MCF 10A (cell line): Measurements from ENCODE around the gene TEX19. TPM values are rescaled to one million over a fixed set of nuclear protein-coding genes. Genes with fewer than 3 reads are reported as not detected.

Experiments used
- BruUV-seq: library from RNA; stranded (reverse); fragments of 400-500 nt; replicated peaks from 2 replicates; lab custom pipeline; 2021; lab: Mats Ljungman, UMichigan
- CTCF ChIA-PET: fragments of 300-600 bp; sonication (Branson Sonifier 250); formaldehyde crosslinking; extraction: SDS; loops from one replicate; lab custom pipeline; 2021; ENCODE audit warnings: antibody characterized with exemption, inconsistent platforms; lab: Yijun Ruan, JAX
- POLR2A ChIA-PET: fragments of 300-600, 350-650 bp; sonication (Branson Sonifier 250); formaldehyde crosslinking; extraction: SDS; loops from one replicate; lab custom pipeline; 2020; ENCODE audit warnings: antibody characterized with exemption, inconsistent platforms; lab: Yijun Ruan, JAX
- DNase-seq: peaks from one replicate; pipeline ENCODE4 v3.0.0-alpha.2; 2018; ENCODE audit not compliant: unreplicated experiment
- H3K27ac Mint-ChIP-seq: one replicate; pipeline ENCODE4 v1.8.0; 2022; ENCODE audit warnings: mild to moderate bottlenecking, low read depth, mixed read lengths; ENCODE audit not compliant: unreplicated experiment
- H3K27me3 Mint-ChIP-seq: one replicate; pipeline ENCODE4 v1.8.0; 2022; ENCODE audit warnings: mixed read lengths; ENCODE audit not compliant: insufficient read depth, unreplicated experiment
- H3K36me3 Mint-ChIP-seq: one replicate; pipeline ENCODE4 v1.8.0; 2022; ENCODE audit warnings: mild to moderate bottlenecking, moderate library complexity, mixed read lengths; ENCODE audit not compliant: insufficient read depth, unreplicated experiment
- H3K4me1 Mint-ChIP-seq: one replicate; pipeline ENCODE4 v1.8.0; 2022; ENCODE audit warnings: mixed read lengths; ENCODE audit not compliant: insufficient read depth, unreplicated experiment
- H3K4me3 Mint-ChIP-seq: one replicate; pipeline ENCODE4 v1.8.0; 2022; ENCODE audit warnings: mild to moderate bottlenecking, moderate library complexity, mixed read lengths; ENCODE audit not compliant: unreplicated experiment
- H3K9me3 Mint-ChIP-seq: one replicate; pipeline ENCODE4 v1.8.0; 2022; ENCODE audit warnings: mixed read lengths; ENCODE audit not compliant: unreplicated experiment
- intact Hi-C: fragments of 100-400 bp; cut with micrococcal nuclease; formaldehyde crosslinking; loops from 2 replicates; pipeline ENCODE4 v1.14.1; 2022
- total RNA-seq: library from RNA; stranded (reverse); gene quantifications from 2 replicates; pipeline ENCODE4 v1.2.3, GENCODE V29; 2022
- TF ChIP-seq, protein P1 (sequence below): fragments of 200-600 bp; IDR thresholded peaks from one replicate; pipeline ENCODE4 v1.8.0; 2022; ENCODE audit warnings: antibody characterized with exemption, mild to moderate bottlenecking; ENCODE audit not compliant: unreplicated experiment

TEX19 gene
- total RNA-seq, 1 experiment from 2014 or later: not detected

DNA sequence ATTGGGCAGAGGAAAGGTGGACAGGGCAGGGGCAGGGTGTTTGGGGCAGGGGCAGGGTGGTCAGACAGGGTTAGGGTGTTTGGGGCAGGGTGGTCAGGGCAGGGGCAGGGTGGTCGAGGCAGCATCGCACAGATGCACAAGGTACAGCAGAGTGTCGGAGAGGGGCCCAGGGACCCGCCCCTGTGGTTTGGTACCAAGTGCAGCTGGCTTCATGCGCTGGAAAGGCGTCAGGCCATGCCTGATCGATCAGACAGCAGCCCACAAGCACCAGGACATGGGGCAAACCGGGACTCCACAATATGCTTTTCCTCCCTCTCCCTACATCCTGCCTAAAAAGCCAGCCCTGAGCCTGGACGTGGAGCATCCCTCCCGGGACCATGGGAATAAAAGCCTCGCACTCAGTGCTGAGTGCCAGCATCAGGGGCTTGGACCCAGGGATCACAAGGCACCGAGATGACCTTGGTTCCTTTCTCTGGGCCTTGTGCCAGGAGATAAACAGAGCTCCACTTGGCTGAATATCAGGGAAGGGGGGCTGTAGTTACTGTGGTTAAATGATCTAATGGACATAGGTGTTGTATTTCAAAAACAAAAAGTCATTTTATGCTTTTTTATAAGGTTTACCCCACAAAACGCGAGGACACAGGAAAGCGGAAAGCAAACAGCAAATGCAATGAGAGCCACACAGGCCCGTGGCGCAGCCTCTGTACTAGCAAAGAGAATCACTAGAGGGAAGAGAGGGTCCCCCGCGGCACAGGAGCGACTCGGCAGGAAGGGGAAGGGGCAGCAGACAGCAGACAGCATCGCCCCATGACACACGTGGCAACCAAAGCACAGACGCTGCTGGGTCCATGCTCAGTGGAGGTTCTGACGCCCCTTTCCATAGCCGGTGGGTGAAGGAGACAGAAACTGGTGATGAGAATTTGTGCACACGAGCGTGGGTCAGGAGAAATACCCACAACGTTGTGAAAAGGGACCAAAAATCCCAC, 53.8 kb downstream of the TEX19 start:
- Mint-ChIP-seq H3K4me3 (no peak overlapping the region), H3K4me1 (no peaks in the 10 kb centered on the region), H3K9me3 (no peaks in the 10 kb centered on the region), H3K36me3 (peaks cover 24% of the 10 kb centered on the region), H3K27ac (no peak overlapping the region), H3K27me3 (no peaks in the 10 kb centered on the region)
- no TSS peak for BruUV-seq
- no peak for DNase-seq
- ChIA-PET POLR2A (no interaction called here), CTCF (interaction anchor here (0.6 to 0.9 kb wide), 5 partner anchors 55 to 453 kb away, joined by 3 to 5 read pairs (median 3); no protein-coding TSS in a partner anchor)
- TF ChIP-seq, protein P1, sequence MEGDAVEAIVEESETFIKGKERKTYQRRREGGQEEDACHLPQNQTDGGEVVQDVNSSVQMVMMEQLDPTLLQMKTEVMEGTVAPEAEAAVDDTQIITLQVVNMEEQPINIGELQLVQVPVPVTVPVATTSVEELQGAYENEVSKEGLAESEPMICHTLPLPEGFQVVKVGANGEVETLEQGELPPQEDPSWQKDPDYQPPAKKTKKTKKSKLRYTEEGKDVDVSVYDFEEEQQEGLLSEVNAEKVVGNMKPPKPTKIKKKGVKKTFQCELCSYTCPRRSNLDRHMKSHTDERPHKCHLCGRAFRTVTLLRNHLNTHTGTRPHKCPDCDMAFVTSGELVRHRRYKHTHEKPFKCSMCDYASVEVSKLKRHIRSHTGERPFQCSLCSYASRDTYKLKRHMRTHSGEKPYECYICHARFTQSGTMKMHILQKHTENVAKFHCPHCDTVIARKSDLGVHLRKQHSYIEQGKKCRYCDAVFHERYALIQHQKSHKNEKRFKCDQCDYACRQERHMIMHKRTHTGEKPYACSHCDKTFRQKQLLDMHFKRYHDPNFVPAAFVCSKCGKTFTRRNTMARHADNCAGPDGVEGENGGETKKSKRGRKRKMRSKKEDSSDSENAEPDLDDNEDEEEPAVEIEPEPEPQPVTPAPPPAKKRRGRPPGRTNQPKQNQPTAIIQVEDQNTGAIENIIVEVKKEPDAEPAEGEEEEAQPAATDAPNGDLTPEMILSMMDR: no peak
- intact Hi-C loops: loop anchor here (10.0 kb wide), 2 partner anchors 112 to 142 kb away; no protein-coding TSS in a partner anchor

Other genes starting within 250 kb of the TEX19 start
- gene CCDC57, start 146.4 kb upstream of the TEX19 start, total RNA-seq: 86.8 and 87.3 TPM in 2 replicates
- 268 and 350 TPM in 2 replicates for gene SLC16A3, start 130.2 kb upstream of the TEX19 start, total RNA-seq
- gene CSNK1D, start 85.5 kb upstream of the TEX19 start, total RNA-seq: 191 and 193 TPM in 2 replicates
- gene CD7, start 41.6 kb upstream of the TEX19 start, total RNA-seq: 0.63 and 0.71 TPM in 2 replicates
- 7.5 and 13.4 TPM in 2 replicates for gene SECTM1, start 25.5 kb upstream of the TEX19 start, total RNA-seq
- not detected in 2 replicates for gene UTS2R, start 12.5 kb downstream of the TEX19 start, total RNA-seq
- gene HEXD, start 59.1 kb downstream of the TEX19 start, total RNA-seq: 14.8 and 16.2 TPM in 2 replicates
- 16.5 and 21.1 TPM in 2 replicates for gene OGFOD3, start 59.3 kb downstream of the TEX19 start, total RNA-seq
- gene CYBC1, start 91.5 kb downstream of the TEX19 start, total RNA-seq: 38.0 and 45.4 TPM in 2 replicates
- 20.6 TPM in 2 replicates for gene NARF, start 99.5 kb downstream of the TEX19 start, total RNA-seq
- 85.9 and 104 TPM in 2 replicates for gene FOXK2, start 160.5 kb downstream of the TEX19 start, total RNA-seq